ENCODE measurements around the gene KCTD1. TPM values are rescaled to one million over a fixed set of nuclear protein-coding genes. Genes with fewer than 3 reads are reported as not detected.

The KCTD1 gene
- total and polyA plus RNA-seq, 2 donors (not counting 1 experiment from before 2014, with no cell fraction given): 2.3 to 5.0 TPM

GRCh38 chr18:26493021-26493420, 55.3 kb downstream of the KCTD1 start:
- ChIA-PET CTCF (no interaction called here), POLR2A (no interaction called here)
- intact Hi-C loops (cut with micrococcal nuclease): no loop called here
- TF ChIP-seq EZH2 (IDR thresholded peaks at IDR 0.05; ENCODE audit: borderline replicate concordance, insufficient read depth, low read depth, low read length, poor library complexity, severe bottlenecking) (no peak), CTCF (IDR thresholded peaks at IDR 0.05) (no peak)
- H3K4me1 Mint-ChIP-seq: no peaks in the 10 kb centered on the region
- no peaks in the 10 kb centered on the region for H3K4me1 ChIP-seq (ENCODE audit: control insufficient read depth in 2 of 2, insufficient read depth in 2 of 2, low read length in 2 of 2)
- ATAC-seq (ENCODE audit: low read depth): no peak
- H3K9ac ChIP-seq (ENCODE audit: low read length): no peak overlapping the region
- H3K9me3 Mint-ChIP-seq (ENCODE audit: insufficient read depth): no peaks in the 10 kb centered on the region
- WGBS (ENCODE audit: insufficient coverage): 63% methylated on average over 1 of the region's 3 CpGs
- H3K27ac Mint-ChIP-seq: no peak overlapping the region
- no peak overlapping the region for H3K27ac ChIP-seq (ENCODE audit: low read length in 2 of 2)
- H3K36me3 ChIP-seq (replicated peaks in 1 of 2; ENCODE audit: control extremely low read depth in 1 of 2, control insufficient read depth in 1 of 2, extremely low read depth in 1 of 2, insufficient read depth in 2 of 2, low read length in 1 of 2): no peaks in the 10 kb centered on the region
- no peak for DNase-seq
- no peak overlapping the region for H3K4me3 ChIP-seq (ENCODE audit: control extremely low read depth in 1 of 5, extremely low read depth in 1 of 5, insufficient read depth in 1 of 5, low read depth in 2 of 5, low read length in 4 of 5)
- H3K4me2 ChIP-seq (replicated peaks; ENCODE audit: low read depth, low read length, poor library complexity, severe bottlenecking): no peak overlapping the region
- no peak overlapping the region for H2AFZ ChIP-seq (ENCODE audit: insufficient read depth, low read depth, low read length, poor library complexity, severe bottlenecking)
- no peaks in the 10 kb centered on the region for H3K27me3 ChIP-seq (replicated peaks in 1 of 4; ENCODE audit: control extremely low read depth in 1 of 4, control insufficient read depth in 3 of 4, insufficient read depth in 4 of 4, low read length in 3 of 4)
- H3K9me3 ChIP-seq (ENCODE audit: control extremely low read depth in 1 of 3, control insufficient read depth in 2 of 3, insufficient read depth in 1 of 3, low read length in 2 of 3): no peaks in the 10 kb centered on the region
- H3K27me3 Mint-ChIP-seq: no peaks in the 10 kb centered on the region
- no peaks in the 10 kb centered on the region for H4K20me1 ChIP-seq (ENCODE audit: control insufficient read depth, insufficient read depth, low read length, poor library complexity, severe bottlenecking)
- no peak overlapping the region for H3K4me3 Mint-ChIP-seq
- no peaks in the 10 kb centered on the region for H3K79me2 ChIP-seq (ENCODE audit: control insufficient read depth, insufficient read depth, low read length)

- Histone ChIP-seq H3K36me3 (replicated peaks in 1 of 2; ENCODE audit: control extremely low read depth in 1 of 2, control insufficient read depth in 1 of 2, extremely low read depth in 1 of 2, insufficient read depth in 2 of 2, low read length in 1 of 2) (no peaks in the 10 kb centered on the region), H3K27ac (ENCODE audit: low read length in 2 of 2) (no peak overlapping the region), H3K9me3 (ENCODE audit: control extremely low read depth in 1 of 3, control insufficient read depth in 2 of 3, insufficient read depth in 1 of 3, low read length in 2 of 3) (no peaks in the 10 kb centered on the region), H3K4me2 (replicated peaks; ENCODE audit: low read depth, low read length, poor library complexity, severe bottlenecking) (no peak overlapping the region), H3K4me1 (ENCODE audit: control insufficient read depth in 2 of 2, insufficient read depth in 2 of 2, low read length in 2 of 2) (no peaks in the 10 kb centered on the region), H3K4me3 (ENCODE audit: control extremely low read depth in 1 of 5, extremely low read depth in 1 of 5, insufficient read depth in 1 of 5, low read depth in 2 of 5, low read length in 4 of 5) (no peak overlapping the region), H2AFZ (ENCODE audit: insufficient read depth, low read depth, low read length, poor library complexity, severe bottlenecking) (no peak overlapping the region), H3K27me3 (replicated peaks in 1 of 4; ENCODE audit: control extremely low read depth in 1 of 4, control insufficient read depth in 3 of 4, insufficient read depth in 4 of 4, low read length in 3 of 4) (no peaks in the 10 kb centered on the region), H4K20me1 (ENCODE audit: control insufficient read depth, insufficient read depth, low read length, poor library complexity, severe bottlenecking) (no peaks in the 10 kb centered on the region), H3K9ac (ENCODE audit: low read length) (no peak overlapping the region), H3K79me2 (ENCODE audit: control insufficient read depth, insufficient read depth, low read length) (no peaks in the 10 kb centered on the region)
- intact Hi-C loops (cut with micrococcal nuclease): no loop called here
- Mint-ChIP-seq H3K4me3 (no peak overlapping the region), H3K9me3 (ENCODE audit: insufficient read depth) (no peaks in the 10 kb centered on the region), H3K27ac (no peak overlapping the region), H3K27me3 (no peaks in the 10 kb centered on the region), H3K4me1 (no peaks in the 10 kb centered on the region)
- TF ChIP-seq EZH2 (IDR thresholded peaks at IDR 0.05; ENCODE audit: borderline replicate concordance, insufficient read depth, low read depth, low read length, poor library complexity, severe bottlenecking) (no peak), CTCF (IDR thresholded peaks at IDR 0.05) (no peak)
- POLR2A ChIA-PET: no interaction called here
- ATAC-seq (ENCODE audit: low read depth) (no peak), DNase-seq (no peak)
- CTCF ChIA-PET: no interaction called here
- WGBS (ENCODE audit: insufficient coverage): 94% methylated on average over 3 of the region's 6 CpGs
Observed at GRCh38 chr18:26491194-26491816, 57.0 kb downstream of the KCTD1 start.

Data from B cell (primary cell).